NCI-H460 (cell line): ENCODE measurements around the gene FOXN3. TPM values are rescaled to one million over a fixed set of nuclear protein-coding genes. Genes with fewer than 3 reads are reported as not detected.

Source experiments
- DNase-seq: peaks from one replicate; pipeline ENCODE4 v3.0.0-alpha.2; 2016; ENCODE audit warnings: low read depth; ENCODE audit errors: extremely low read depth
- polyA plus RNA-seq: library from polyadenylated mRNA; depleted of rRNA; stranded (reverse); fragments of >200 nt; gene quantifications from 2 replicates; pipeline ENCODE4 v1.2.3, GENCODE V29; 2014; cell fraction: nucleus; rRNA removed
- total RNA-seq: library from RNA; depleted of rRNA; stranded (reverse); fragments of >200 nt; shearing (Covaris generic); gene quantifications from 2 replicates; pipeline ENCODE4 v1.2.3, GENCODE V29; 2014; rRNA removed

The FOXN3 gene
- total RNA-seq = 7.9 and 8.7 TPM in 2 replicates
- 0.63 and 1.0 TPM in 2 replicates for polyA plus RNA-seq

- peak; percentile 90 for DNase-seq
These were observed at the start of gene FOXN3 for GRCh38 chr14:89417091-89417464. TSS of gene FOXN3 (minus strand) at chr14:89417233. CDS start at chr14:89412476, 4,757 bp downstream.

GRCh38 chr14:89466484-89466883 lies 49.5 kb upstream of the FOXN3 start:
- DNase-seq = no peak

GRCh38 chr14:89465876-89466275 lies 48.8 kb upstream of the FOXN3 start:
- no peak for DNase-seq

GRCh38 chr14:89461256-89461655 lies 44.2 kb upstream of the FOXN3 start:
- DNase-seq = no peak

- no peak for DNase-seq
These were observed 41.8 kb upstream of the FOXN3 start for GRCh38 chr14:89458713-89459420.

GRCh38 chr14:89457007-89457406 lies 40.0 kb upstream of the FOXN3 start:
- no peak for DNase-seq

- DNase-seq = no peak
These were observed 38.4 kb upstream of the FOXN3 start for GRCh38 chr14:89455412-89455811.

GRCh38 chr14:89454996-89455395 lies 38.0 kb upstream of the FOXN3 start:
- no peak for DNase-seq

- no peak for DNase-seq
These were observed 35.2 kb upstream of the FOXN3 start for GRCh38 chr14:89452281-89452680.

GRCh38 chr14:89451229-89451628 lies 34.2 kb upstream of the FOXN3 start:
- no peak for DNase-seq

GRCh38 chr14:89447182-89447944 lies 30.3 kb upstream of the FOXN3 start:
- DNase-seq = no peak

- DNase-seq = no peak
These were observed 28.4 kb upstream of the FOXN3 start for GRCh38 chr14:89445273-89445973.

GRCh38 chr14:89444516-89445125 lies 27.6 kb upstream of the FOXN3 start:
- no peak for DNase-seq

- DNase-seq = no peak
These were observed 27.0 kb upstream of the FOXN3 start for GRCh38 chr14:89444044-89444443.

GRCh38 chr14:89443042-89443629 lies 26.1 kb upstream of the FOXN3 start:
- no peak for DNase-seq

GRCh38 chr14:89442280-89442679 lies 25.2 kb upstream of the FOXN3 start:
- no peak for DNase-seq

GRCh38 chr14:89440986-89441909 lies 24.2 kb upstream of the FOXN3 start:
- DNase-seq = no peak

- DNase-seq = no peak
These were observed 19.0 kb upstream of the FOXN3 start for GRCh38 chr14:89435892-89436656.

- DNase-seq = no peak
These were observed 18.5 kb upstream of the FOXN3 start for GRCh38 chr14:89435492-89435891.
